CD4-positive, CD25-positive, alpha-beta regulatory T cell (primary cell): Measurements from ENCODE around the gene TIA1. TPM values are rescaled to one million over a fixed set of nuclear protein-coding genes. Genes with fewer than 3 reads are reported as not detected.
"Not testable (repeated sequence)": the region's sequence is repeated elsewhere in the genome, so short reads cannot be mapped to it uniquely, and the experiment has no call there.

Source experiments
- ATAC-seq, 2 donors: fragments of 150-1000 bp; cut with Tn5 transposase; one replicate each; pipeline ENCODE4 v1.10.0; 2021; ENCODE audit warnings: low read depth in 2 of 2, moderate number of reproducible peaks in 2 of 2, moderate library complexity in 1 of 2
- DNase-seq, 3 donors: peaks; one replicate each; pipeline versions ENCODE4 v3.0.0 to v3.0.0-alpha.2; 2012 to 2022; ENCODE audit warnings: mixed read lengths in 1 of 3
- H3K27ac ChIP-seq: one replicate; pipeline ENCODE4 v1.7.0; 2013; ENCODE audit warnings: mild to moderate bottlenecking, low read length; ENCODE audit not compliant: insufficient read depth, poor library complexity, severe bottlenecking
- H3K27me3 ChIP-seq: one replicate; pipeline ENCODE4 v1.7.0; 2013; ENCODE audit warnings: low read length; ENCODE audit not compliant: control insufficient read depth, insufficient read depth
- H3K36me3 ChIP-seq: one replicate; pipeline ENCODE4 v1.7.0; 2013; ENCODE audit warnings: mild to moderate bottlenecking, low read length, moderate library complexity; ENCODE audit not compliant: control insufficient read depth, insufficient read depth
- H3K4me1 ChIP-seq: 2 replicates; pipeline ENCODE4 v1.7.0; 2013; ENCODE audit warnings: mild to moderate bottlenecking, low read length; ENCODE audit not compliant: insufficient read depth, control insufficient read depth, poor library complexity, severe bottlenecking
- H3K4me3 ChIP-seq: one replicate; pipeline ENCODE4 v1.7.0; 2013; ENCODE audit warnings: low read depth, mild to moderate bottlenecking, low read length, moderate library complexity
- H3K9me3 ChIP-seq, 2 experiments: 1 replicate in 1 of 2; 2 replicates in 1 of 2; pipeline ENCODE4 v1.7.0; 2013; ENCODE audit warnings: low read length in 2 of 2, mild to moderate bottlenecking in 1 of 2, moderate library complexity in 1 of 2; ENCODE audit not compliant: control insufficient read depth in 2 of 2
- H3K27ac Mint-ChIP-seq, 3 donors: one replicate each; pipeline ENCODE4 v1.8.0; 2020 to 2022; ENCODE audit warnings: mild to moderate bottlenecking in 3 of 3, mixed read lengths in 3 of 3, moderate library complexity in 2 of 3
- H3K27me3 Mint-ChIP-seq: one replicate; pipeline ENCODE4 v1.8.0; 2022; ENCODE audit warnings: mild to moderate bottlenecking, mixed read lengths
- H3K36me3 Mint-ChIP-seq: one replicate; pipeline ENCODE4 v1.8.0; 2020; ENCODE audit warnings: mixed read lengths
- H3K4me1 Mint-ChIP-seq, 4 donors: one replicate each; pipeline ENCODE4 v1.8.0; 2020 to 2022; ENCODE audit warnings: mixed read lengths in 4 of 4, mild to moderate bottlenecking in 1 of 4
- H3K4me3 Mint-ChIP-seq, 4 donors: one replicate each; pipeline ENCODE4 v1.8.0; 2020 to 2022; ENCODE audit warnings: mild to moderate bottlenecking in 4 of 4, mixed read lengths in 4 of 4, moderate library complexity in 3 of 4
- H3K9me3 Mint-ChIP-seq, 7 donors: one replicate each; pipeline ENCODE4 v1.8.0; 2020 to 2022; ENCODE audit warnings: mixed read lengths in 7 of 7, mild to moderate bottlenecking in 3 of 7, moderate library complexity in 2 of 7
- polyA plus RNA-seq, 4 donors: library from polyadenylated mRNA; unstranded; fragments of 300-500 nt; fragmentation: Illumina TruSeq; gene quantifications; one replicate each; pipeline ENCODE4 v1.2.3, GENCODE V29; 2021
- total RNA-seq: library from RNA; stranded (reverse); gene quantifications from one replicate; pipeline ENCODE4 v1.2.3, GENCODE V29; 2022

TIA1 gene
- total and polyA plus RNA-seq, 5 donors from 2014 or later = 41.6 to 90.9 (median 48.0) TPM

DNA sequence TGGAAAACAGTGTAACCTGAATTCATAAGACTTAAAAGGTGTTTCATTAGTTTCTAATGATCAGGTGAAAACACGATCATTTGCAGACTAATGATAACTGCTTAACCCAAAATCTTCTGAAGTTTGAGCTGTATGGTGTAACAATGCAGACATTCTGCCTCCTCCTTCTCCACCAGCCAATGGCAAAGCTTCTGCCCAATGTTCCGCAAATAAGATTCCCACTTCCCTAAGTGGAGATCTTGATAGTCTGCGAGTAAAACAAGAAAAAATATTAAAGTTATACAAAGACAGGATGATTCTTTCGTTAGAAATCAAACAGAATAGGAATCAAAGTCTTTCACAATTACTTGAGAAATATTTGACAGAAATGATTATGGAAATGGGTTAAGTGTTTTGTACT, 65.7 kb downstream of the TIA1 start:
- no peak overlapping the region for H3K27ac ChIP-seq
- no peak overlapping the region for H3K4me3 ChIP-seq
- peaks cover 0 to 2% (median 0%) of the 10 kb centered on the region in 7 donors for H3K9me3 Mint-ChIP-seq
- peaks cover 8% of the 10 kb centered on the region for H3K36me3 Mint-ChIP-seq
- DNase-seq (no peak), ATAC-seq (no peak)
- no peaks in the 10 kb centered on the region for H3K27me3 ChIP-seq
- H3K4me3 Mint-ChIP-seq = no peak overlapping the region
- no peaks in the 10 kb centered on the region for H3K4me1 ChIP-seq
- no peaks in the 10 kb centered on the region for H3K27me3 Mint-ChIP-seq
- no peaks in the 10 kb centered on the region for H3K9me3 ChIP-seq
- H3K36me3 ChIP-seq = peaks cover 33% of the 10 kb centered on the region
- H3K4me1 Mint-ChIP-seq = peaks cover 0 to 4% (median 0%) of the 10 kb centered on the region in 4 donors
- no peak overlapping the region for H3K27ac Mint-ChIP-seq

DNA sequence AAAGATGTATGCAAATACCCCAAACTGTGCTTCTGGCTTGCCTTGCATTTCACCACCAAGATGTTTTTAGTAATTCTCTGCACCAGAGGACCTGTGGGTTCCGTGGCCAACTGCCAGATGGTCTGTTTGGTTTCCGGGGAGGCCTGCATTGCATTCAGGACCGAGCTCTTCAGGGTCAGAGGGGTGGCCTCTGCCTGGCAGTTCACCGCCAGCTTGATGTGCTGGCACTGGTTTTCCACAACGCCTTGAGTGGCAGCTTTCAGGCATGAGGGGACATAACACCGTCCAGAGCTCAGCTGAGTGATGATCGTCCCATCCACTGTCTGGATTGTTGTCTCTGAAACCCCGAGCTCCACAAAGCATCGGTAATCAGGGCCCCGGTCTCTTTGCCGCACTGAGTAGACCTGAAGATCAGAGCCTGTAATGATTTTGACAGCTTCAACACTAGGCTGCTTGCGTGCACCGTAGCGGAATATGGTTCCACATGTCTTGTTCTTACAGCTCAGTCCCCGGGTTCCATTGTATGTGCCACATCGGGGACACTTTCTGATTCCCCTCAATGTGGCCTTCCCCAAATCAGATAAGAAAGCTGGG, 67.0 kb downstream of the TIA1 start:
- H3K9me3 ChIP-seq = no peaks in the 10 kb centered on the region
- H3K27me3 Mint-ChIP-seq = no peaks in the 10 kb centered on the region
- peaks cover 0 to 4% (median 0%) of the 10 kb centered on the region in 4 donors for H3K4me1 Mint-ChIP-seq
- ATAC-seq (no peak), DNase-seq (no peak)
- H3K27me3 ChIP-seq = no peaks in the 10 kb centered on the region
- peaks cover 39% of the 10 kb centered on the region for H3K36me3 ChIP-seq
- no peak overlapping the region for H3K27ac ChIP-seq
- peak overlapping the region in 1 of 3 donors; percentile 63 for H3K27ac Mint-ChIP-seq
- no peaks in the 10 kb centered on the region for H3K4me1 ChIP-seq
- H3K4me3 ChIP-seq = no peak overlapping the region
- H3K9me3 Mint-ChIP-seq = peaks cover 0 to 2% (median 0%) of the 10 kb centered on the region in 7 donors
- peaks cover 13% of the 10 kb centered on the region for H3K36me3 Mint-ChIP-seq
- no peak overlapping the region for H3K4me3 Mint-ChIP-seq

DNA sequence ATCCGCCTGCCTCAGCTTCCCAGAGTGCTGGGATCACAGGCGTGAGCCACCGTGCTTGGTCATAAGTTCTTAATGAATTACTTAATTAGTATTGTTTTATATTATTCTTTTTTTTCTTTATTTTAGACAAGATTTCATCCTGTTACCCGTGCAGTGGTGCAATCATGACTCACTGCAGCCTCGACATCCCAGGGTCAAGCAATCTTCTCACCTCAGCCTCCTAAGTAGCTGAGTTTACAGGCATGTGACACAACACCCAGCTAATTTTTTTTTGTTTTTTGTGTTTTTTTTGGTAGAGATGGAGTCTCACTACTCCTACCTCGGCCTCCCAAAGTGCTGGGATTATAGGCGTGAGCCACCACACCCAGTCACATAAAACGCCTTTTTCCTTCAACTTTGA, 74.9 kb downstream of the TIA1 start:
- H3K27ac Mint-ChIP-seq = no peak overlapping the region
- H3K27ac ChIP-seq = no peak overlapping the region

DNA sequence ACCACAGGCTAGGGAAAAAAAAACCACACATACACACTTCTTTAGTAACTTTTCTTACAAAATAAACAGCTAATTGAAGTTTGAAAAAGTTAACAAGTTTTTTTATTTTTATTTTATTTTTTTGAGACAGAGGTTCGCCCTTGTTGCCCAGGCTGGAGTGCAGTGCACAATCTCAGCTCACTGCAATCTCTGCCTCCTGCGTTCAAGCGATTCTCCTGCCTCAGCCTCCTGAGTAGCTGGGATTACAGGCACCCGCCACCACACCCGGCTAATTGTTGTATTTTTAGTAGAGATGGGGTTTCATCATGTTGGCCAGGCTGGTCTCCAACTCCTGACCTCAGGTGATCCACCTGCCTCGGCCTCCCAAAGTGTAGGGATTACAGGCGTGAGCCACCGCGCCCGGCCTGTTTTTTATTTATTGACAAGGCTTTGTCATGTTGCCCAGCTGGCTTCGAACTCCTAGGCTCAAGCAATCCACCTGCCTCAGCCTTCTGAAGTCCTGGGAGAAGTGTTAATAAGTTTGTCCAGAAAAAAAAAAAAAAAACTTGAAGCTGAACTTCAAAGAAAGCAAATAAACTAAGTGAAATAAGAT, 78.7 kb downstream of the TIA1 start:
- not testable (repeated sequence) for ATAC-seq, H3K4me1 Mint-ChIP-seq, H3K4me3 Mint-ChIP-seq, H3K4me3 ChIP-seq, H3K9me3 ChIP-seq, H3K27me3 ChIP-seq, H3K9me3 Mint-ChIP-seq, DNase-seq, H3K4me1 ChIP-seq, H3K27ac ChIP-seq, H3K27me3 Mint-ChIP-seq, H3K27ac Mint-ChIP-seq
- H3K36me3 Mint-ChIP-seq = peaks cover 26% of the 10 kb centered on the region
- H3K36me3 ChIP-seq = peaks cover 42% of the 10 kb centered on the region

More for the DNA sequence above, 74.9 kb downstream of the TIA1 start:
- H3K36me3 Mint-ChIP-seq = peaks cover 27% of the 10 kb centered on the region
- no peaks in the 10 kb centered on the region for H3K27me3 Mint-ChIP-seq
- DNase-seq = no peak
- ATAC-seq = no peak
- H3K36me3 ChIP-seq = peaks cover 52% of the 10 kb centered on the region
- no peaks in the 10 kb centered on the region for H3K4me1 Mint-ChIP-seq
- H3K4me3 Mint-ChIP-seq = no peak overlapping the region
- no peaks in the 10 kb centered on the region for H3K4me1 ChIP-seq
- no peaks in the 10 kb centered on the region for H3K9me3 ChIP-seq
- H3K4me3 ChIP-seq = no peak overlapping the region
- H3K27me3 ChIP-seq = no peaks in the 10 kb centered on the region
- H3K9me3 Mint-ChIP-seq = peaks cover 0 to under 1% (median 0%) of the 10 kb centered on the region in 7 donors

DNA sequence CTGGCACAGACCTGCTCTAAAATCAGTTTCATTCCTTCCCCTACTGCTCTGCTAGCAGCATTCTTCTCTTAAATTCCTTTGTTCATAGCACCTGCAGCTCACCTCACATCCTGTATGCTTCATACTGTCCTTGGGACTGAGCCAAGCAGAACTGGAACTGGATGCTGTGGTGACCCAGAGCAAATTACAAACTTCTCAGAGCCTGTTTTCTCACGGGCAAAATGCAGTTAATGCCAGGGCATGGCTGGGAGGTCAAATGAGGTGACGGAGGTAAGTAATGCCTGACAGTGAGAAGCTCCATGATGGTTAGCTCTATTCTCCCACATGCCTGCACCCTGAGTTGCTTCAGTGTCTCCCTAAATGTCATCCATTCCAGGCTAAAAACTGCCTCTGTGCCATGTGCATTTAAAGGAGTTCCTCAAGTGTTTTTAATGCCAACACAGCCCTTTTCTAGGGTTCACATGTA, 87.3 kb downstream of the TIA1 start:
- no peaks in the 10 kb centered on the region for H3K9me3 Mint-ChIP-seq
- peaks cover 35% of the 10 kb centered on the region for H3K36me3 ChIP-seq
- ATAC-seq (no peak), DNase-seq (no peak)
- no peaks in the 10 kb centered on the region for H3K27me3 ChIP-seq
- H3K27ac ChIP-seq = no peak overlapping the region
- peaks cover 14% of the 10 kb centered on the region for H3K36me3 Mint-ChIP-seq
- H3K4me1 ChIP-seq = no peaks in the 10 kb centered on the region
- H3K4me1 Mint-ChIP-seq = peaks cover 0 to 4% (median under 1%) of the 10 kb centered on the region in 4 donors
- no peak overlapping the region for H3K4me3 Mint-ChIP-seq
- peak overlapping the region; percentile 11 to 78 (median 14) for H3K27ac Mint-ChIP-seq
- H3K27me3 Mint-ChIP-seq = no peaks in the 10 kb centered on the region
- no peaks in the 10 kb centered on the region for H3K9me3 ChIP-seq
- no peak overlapping the region for H3K4me3 ChIP-seq

DNA sequence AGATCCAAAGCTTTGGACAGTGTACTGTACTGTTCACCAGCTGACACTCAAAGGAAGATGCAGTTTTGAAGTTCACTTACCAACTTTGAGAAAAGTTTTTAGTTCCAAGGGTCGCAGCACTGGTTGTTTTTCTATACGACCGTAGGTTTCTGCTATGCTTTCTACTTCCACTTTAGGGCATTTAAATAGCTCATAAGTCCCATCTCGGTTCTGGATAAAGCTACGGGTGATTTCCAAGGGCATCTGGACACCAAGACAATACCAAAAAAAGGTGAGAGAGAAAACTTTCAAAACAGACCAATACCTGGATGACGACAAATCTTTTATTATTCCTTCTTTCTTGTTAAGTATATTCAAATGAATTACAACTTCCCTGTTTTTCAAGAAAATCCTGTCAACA, 87.9 kb downstream of the TIA1 start:
- Histone ChIP-seq H3K4me3 (no peak overlapping the region), H3K4me1 (no peaks in the 10 kb centered on the region), H3K27me3 (no peaks in the 10 kb centered on the region), H3K36me3 (peaks cover 33% of the 10 kb centered on the region), H3K27ac (no peak overlapping the region), H3K9me3 (no peaks in the 10 kb centered on the region)
- ATAC-seq (no peak), DNase-seq (no peak)
- Mint-ChIP-seq H3K36me3 (peaks cover 13% of the 10 kb centered on the region), H3K4me1 (peaks cover 0 to 4% (median under 1%) of the 10 kb centered on the region in 4 donors), H3K9me3 (no peaks in the 10 kb centered on the region), H3K27me3 (no peaks in the 10 kb centered on the region), H3K4me3 (no peak overlapping the region), H3K27ac (peak overlapping the region; percentile 11 to 78 (median 14))

Other genes starting within 250 kb of the TIA1 start
- 330 TPM for gene PCBP1, start 161.2 kb downstream of the TIA1 start, total RNA-seq
- gene PCBP1, start 161.2 kb downstream of the TIA1 start, polyA plus RNA-seq = 100 to 1,000 TPM; 131 to 188 (median 173) TPM
- 21.0 TPM for gene C2orf42, start 57.6 kb downstream of the TIA1 start, total RNA-seq
- 10 to 100 TPM; 21.9 to 38.4 (median 30.7) TPM for gene C2orf42, start 57.6 kb downstream of the TIA1 start, polyA plus RNA-seq
- gene PCYOX1, start 9.5 kb upstream of the TIA1 start, total RNA-seq = 9.8 TPM
- 10 to 100 TPM; 20.8 to 29.7 (median 23.7) TPM for gene PCYOX1, start 9.5 kb upstream of the TIA1 start, polyA plus RNA-seq
- gene SNRPG, start 45.1 kb upstream of the TIA1 start, total RNA-seq = 84.7 TPM
- 100 to 1,000 TPM; 261 to 413 (median 305) TPM for gene SNRPG, start 45.1 kb upstream of the TIA1 start, polyA plus RNA-seq
- gene FAM136A, start 53.4 kb upstream of the TIA1 start, total RNA-seq = 27.1 TPM
- gene FAM136A, start 53.4 kb upstream of the TIA1 start, polyA plus RNA-seq = 10 to 100 TPM; 26.2 to 35.1 (median 29.9) TPM